ENCODE data around the gene RCHY1.
"Not testable (repeated sequence)": the region's sequence is repeated elsewhere in the genome, so short reads cannot be mapped to it uniquely, and the experiment has no call there.

The RCHY1 gene

DNA sequence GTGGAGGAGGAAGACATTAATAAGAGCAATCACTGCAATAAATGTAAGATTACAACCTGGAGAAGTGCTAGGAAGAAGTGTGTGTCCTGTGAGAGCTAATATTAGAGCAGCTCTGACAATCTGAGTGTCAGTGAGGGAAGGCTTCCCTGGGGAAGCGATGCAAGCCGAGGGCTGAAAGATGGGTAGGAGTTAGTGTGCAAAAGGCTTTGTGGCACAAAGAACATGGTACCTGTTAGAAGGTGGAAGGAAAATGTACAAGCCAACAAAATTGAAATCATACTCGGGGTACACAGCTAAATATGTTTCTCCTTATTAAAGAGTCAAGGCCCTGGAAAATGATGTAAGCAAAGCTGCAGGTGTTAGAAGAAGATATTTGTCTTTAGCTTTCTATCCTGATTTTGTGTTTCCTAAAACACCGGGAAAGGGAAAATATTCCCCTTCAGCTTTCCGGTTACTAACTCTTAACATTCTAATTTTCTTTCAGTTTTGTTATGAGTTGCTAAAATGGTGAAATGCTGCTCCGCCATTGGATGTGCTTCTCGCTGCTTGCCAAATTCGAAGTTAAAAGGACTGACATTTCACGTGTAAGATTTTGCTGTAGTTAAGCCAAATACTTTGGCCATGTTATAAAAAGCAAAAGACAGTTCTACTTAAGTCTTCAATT is 878 bp upstream of the RCHY1 start:
- DNase-seq: peak in 1 of 2 donors; percentile 63

DNA sequence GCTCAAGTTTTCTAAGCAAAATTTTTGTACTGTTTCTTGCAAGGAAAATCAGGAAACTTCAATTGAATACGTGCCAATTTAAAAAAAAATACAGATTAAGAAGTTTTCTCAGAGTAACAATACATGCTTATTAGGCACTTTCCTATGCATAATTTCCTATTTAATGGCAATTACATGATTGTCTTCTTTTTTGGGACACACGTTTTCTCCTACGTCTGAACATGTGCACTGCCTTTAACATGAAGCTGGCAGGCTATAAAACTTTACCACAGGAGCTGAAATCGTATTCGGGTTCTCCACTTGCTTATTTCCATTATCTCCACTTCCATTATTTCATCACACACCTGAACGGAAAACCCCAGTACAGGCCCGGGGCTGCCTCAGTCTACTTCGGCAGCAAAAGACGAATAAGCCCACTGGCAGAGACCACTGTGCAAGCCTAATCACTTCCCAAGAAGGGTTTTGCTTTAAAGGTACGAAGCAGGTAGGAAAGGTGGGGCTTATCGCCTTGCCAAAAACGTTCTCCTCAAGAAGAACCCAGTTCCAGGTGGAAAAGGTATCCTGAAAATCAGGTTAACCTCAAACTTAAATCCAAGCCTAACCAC is 575 bp downstream of the RCHY1 start:
- no peak for DNase-seq

DNA sequence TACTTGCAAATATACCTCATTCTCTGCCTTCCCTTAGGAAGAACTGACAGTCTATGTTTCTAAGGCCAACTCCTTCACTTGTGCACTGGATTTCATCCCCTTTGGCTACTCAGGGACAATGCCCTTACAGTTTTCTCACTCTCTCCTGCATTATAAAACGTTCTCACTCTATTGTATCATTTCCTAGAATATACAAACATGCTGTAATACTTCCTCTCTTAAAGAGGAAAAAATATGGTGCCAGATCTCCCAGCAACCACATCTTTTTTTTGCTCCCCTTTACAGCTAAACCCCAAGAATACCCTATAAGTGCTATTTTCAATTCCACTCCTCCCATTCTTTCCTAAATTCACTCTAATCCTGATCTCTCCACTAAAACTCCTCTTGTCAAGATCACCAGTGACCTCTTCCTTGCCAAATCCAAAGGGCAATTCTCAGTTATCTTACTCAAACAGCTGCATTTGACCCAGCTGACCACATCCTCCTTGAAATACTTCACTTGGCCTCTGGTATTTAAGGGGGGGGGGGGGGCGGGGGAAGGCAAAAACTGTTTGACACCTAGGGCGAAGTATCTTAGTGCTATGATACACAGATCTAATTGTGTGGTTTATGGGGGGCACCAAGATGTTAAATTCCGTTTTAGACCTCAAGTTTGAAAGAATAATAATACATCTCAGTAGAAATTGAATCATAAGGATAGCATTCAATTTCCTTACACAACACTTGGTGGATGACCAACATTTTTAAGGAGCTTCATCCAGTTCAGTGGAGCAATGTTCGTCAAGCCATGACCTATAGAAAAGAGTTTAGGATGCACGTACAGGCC is 1.6 kb downstream of the RCHY1 start:
- peak in 1 of 2 donors; percentile 31 for DNase-seq

DNA sequence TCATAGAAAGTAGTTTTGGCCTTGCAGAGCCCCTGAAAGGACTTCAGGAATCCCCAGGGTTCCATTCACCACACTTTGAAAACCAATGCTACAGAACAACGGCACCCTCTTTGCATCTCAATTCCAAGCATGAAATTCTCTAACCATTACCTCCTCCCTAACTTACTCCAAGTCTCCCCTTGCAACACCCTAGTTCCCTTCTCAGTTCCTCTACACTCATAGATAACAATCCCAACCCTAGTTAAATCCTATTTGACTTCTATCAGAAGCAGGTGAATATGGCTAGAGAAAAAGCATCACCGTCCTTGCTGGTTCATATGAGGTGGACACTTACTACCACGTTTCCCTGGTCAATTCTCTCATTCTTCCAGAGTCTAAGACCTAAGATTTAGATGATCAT is 2.4 kb downstream of the RCHY1 start:
- no peak for DNase-seq

DNA sequence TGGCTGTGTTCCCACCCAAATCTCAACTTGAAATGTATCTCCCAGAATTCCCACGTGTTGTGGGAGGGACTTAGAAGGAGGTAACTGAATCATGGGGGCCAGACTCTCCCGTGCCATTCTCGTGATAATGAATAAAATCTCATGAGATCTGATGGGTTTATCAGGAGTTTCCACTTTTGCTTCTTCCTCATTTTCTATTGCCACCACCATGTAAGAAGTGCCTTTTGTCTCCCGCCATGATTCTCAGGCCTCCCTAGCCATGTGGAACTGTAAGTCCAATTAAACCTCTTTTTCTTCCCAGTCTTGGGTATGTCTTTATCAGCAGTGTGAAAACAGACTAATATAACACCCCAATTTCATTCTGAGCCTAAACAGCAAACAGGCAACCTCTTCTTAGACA is 4.6 kb downstream of the RCHY1 start:
- DNase-seq: not testable (repeated sequence)

DNA sequence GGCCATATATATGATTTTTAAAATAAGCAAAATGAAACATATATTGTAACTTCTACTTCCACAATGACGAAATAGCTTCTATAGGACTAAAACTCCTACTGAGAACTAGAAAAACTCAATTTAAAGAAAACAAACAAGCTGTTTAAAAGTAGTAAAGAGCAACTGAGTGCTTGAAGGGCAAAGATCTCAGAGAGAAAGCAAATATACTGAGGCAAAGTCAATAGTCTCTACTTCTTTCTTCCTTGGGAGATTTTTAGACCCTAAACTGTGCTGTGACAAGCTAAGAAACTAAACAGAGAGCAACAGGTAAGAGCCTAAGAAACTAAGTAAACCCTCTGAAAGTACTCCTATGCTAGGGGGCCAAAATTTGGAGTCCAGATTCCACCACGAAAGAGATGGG is 8.6 kb downstream of the RCHY1 start:
- DNase-seq: no peak

DNA sequence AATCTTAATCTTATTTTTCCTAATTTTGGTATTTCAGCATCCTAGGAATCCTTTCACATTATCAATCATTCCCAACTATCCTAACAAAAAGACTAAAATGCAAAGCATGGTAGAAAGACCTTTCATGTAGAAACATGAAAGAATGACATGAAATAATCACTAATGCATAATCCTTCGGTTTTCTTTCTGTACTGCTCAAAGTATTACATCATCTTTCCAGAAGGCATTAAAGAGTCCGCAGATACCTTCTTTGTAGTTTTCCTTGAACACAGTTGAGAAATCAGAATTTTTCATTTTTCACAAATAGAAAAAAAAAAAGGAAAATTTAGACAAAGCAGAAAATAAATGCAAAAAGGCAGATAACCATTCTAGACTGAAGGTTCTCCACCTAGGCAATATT is 11.5 kb downstream of the RCHY1 start:
- DNase-seq: no peak

DNA sequence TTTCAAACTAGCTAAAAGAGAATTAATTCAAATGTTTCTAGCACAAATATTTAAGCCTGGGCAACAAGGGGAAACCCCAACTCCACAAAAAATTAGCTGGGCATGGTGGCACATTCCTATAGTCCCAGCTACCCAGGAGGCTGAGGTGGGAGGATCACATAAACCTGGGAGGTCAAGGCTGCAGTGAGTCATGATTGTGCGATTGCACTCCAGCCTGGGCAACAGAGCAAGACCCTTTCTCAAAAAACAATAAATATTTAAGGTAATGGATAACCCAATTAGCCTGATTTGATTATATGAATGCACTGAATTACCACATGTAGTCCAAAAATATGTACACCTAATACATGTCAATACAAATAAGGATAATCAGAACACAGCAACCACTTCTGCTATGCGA is 14.3 kb downstream of the RCHY1 start:
- no peak for DNase-seq

DNA sequence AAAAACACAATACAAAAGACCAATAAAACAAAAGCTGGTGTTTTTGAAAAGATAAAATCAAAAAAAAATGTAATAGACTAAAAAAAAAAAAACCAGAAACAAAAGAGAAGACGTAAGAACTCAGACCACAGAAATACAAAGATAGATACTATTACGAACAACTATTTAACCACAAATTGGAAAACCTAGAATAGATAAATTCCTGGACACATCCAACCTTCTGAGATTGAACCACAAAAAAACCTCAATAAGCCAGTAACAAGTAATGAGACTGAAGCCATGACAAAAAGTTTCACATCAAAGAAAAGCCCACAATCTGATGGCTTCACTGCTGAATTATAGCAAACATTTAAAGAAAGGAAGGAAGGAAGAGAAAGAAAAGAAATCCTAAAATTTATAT is 16.2 kb downstream of the RCHY1 start:
- DNase-seq: no peak

DNA sequence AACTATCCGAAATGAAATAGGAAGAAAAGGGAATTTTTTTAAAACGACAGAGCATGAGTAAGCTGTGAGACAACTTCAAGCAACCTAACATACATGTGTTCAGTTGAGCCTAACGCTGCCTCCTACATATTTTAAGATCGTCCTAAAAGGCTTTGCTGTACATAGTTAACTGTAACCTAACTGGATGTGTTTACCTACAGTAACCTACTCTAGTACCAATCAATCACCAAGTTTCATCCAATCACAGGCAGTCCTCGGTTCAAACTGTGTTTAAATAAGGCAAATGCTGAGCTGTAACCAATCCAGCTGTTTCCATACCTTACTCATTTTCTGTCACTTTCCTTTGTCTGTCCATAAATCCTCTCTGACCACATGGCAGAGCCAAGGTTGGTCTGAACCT is 17.1 kb downstream of the RCHY1 start:
- DNase-seq: no peak

DNA sequence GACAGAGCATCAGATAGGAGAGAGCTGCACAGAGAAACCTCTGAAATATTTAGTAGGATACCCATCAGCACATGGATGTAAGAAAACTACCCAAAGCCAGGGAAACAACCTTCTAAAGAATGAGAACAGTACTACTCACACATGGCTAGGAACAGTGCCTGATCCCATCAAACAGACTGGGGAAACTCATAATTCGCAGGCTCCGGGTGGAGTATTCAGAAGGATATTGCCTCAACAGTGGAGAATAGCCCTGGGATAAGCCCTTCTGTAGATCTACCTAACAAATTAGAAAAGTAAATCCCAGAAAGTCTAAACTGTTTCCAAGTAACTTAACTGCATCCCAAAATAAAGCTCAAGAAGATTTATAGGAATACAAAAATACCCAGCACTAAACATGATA is 17.8 kb downstream of the RCHY1 start:
- no peak for DNase-seq

DNA sequence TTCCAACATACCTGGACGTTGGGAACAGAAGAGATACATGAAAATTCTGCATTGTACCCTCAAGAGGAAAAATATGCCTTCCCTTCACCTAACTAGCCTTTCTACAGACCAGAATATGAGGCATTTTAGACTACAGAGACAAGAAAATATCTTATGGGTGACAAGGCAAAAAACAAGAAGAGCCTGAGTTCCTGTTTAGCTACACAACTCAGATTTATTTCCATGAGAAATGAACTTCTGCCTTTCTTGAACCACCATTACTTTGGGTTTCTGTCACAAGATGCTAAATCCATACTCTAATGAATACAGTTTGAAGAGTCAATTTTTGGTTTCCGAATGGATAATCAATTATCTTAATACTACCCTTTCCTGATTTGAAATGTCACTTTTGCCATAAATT is 18.7 kb downstream of the RCHY1 start:
- DNase-seq: no peak

DNA sequence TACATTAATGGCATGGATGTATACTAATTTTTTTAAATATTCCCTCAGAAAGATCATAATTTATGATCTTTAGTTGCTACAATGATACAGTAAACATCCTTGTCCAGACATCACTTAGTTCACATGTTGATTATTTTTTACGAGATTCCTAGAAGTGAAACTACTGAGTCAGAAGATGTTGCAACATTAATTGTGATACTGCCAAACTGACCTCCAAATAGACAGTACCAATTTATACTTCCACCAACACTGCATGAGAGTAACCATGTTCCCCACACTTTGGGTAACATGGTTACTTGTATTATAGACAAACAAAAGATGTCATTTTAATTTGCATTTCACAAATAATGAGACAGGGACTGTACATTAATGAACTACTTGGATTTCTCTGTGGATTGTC is 19.6 kb downstream of the RCHY1 start:
- DNase-seq: no peak

DNA sequence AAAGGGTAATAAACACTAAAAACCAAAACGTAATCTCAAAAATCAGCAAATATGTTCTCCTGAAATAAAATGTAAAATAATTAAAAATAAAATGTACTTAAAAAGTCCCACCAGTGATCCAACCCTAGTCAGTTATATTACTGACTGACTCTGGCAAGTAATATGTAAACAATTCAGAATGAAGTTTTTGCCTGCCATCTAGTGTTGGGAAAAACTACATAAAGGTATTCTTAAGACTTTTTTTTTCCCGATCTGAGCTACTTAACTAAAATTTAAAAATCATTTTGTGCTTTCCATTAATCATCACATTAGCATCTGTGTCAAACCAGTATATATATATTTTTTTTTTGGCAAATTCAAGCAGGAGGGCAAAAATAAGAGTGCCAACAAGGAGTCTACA is 24.0 kb downstream of the RCHY1 start:
- no peak for DNase-seq

DNA sequence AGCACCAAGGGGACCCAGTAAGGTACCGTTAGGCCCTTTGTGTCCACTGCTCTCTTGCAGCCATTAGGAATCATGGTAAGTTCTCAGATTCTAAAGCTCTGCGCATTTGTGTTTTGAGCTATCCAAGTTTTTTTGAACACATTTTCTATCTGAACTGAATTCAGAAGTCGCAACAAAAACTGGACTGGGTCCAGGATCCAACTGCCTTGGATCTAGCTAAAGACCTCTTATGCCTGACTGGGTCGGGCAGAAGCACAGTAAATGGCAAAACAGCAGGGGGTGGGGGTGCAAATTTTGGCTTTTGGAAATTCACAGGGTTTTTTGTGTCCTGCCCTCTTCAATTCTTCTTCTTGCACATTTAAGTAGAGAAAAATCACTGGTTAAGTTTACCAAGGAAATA is 30.0 kb downstream of the RCHY1 start:
- DNase-seq: no peak

DNA sequence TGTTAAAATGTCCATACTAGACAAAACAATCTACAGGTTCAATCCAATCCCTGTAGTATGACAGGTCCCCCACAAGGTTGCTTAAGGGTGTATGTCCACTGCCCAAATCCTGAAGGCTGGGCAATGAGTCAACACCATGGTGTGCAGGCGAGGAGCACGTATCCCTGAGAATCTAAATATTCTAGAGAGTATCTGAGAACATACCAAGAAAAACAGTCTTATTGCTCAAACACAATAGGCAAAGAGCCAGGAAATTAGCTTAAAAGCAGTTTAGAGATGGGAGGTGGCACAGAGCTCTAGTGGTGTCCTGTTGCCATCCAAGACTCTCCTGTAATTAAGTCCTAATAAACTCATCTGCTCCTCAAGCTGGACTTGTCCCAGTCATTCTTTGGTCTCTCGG is 37.0 kb downstream of the RCHY1 start:
- DNase-seq: no peak

DNA sequence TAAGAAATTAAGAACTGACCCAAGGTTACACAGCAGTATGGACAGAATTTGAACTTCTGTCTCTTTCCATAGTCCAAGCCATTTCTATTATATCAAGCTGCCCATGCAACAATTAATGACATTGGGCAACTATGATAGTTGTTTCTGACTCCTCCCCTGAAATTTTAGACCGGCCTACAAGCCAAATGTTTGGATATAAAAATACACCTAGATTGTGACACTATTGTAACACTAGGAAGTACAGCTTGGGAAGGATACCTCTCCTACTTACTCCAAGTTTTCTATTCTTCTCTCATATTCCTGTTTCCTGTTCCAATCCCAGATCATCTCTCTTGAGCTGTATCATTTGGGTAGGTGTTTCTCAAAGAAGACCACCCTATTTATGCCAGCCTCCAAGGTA is 43.5 kb downstream of the RCHY1 start:
- DNase-seq: no peak

DNA sequence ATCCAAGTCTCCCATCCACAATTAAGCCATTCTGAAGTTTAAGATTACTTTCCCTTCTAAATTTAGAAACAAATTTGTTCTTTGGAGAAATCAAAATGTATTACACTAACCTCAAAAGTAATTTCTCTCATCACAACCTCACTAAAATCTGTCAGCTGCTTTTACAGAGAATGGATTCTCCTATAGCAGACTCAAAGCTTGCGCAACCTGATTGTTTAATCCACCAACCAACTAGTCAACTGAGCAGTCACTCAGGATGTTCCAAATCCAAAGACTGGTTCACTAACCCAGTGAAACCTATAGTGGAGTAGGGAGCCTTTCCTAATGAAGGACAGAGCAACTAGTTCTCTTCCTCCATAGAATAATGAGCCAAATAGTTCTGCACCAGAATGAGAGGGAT is 44.3 kb downstream of the RCHY1 start:
- DNase-seq: no peak

DNA sequence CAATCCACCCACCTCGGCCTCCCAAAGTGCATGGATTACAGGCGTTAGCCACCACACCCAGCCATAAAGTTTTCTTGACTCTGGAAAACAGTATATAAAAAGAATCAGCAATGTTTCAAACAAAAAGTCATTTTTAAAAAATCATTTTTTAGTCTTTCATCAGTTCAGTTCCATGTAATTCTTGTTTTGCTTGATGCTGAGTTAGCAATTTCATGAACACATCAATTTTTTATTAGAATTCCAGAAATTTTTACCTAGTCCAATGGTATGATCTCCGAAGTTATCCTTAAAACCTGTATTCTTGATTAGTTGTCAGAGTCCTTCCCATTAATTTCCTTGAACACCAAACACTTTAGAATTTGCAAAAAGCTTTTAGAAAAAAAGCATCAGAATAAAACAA is 56.8 kb downstream of the RCHY1 start:
- no peak for DNase-seq

DNA sequence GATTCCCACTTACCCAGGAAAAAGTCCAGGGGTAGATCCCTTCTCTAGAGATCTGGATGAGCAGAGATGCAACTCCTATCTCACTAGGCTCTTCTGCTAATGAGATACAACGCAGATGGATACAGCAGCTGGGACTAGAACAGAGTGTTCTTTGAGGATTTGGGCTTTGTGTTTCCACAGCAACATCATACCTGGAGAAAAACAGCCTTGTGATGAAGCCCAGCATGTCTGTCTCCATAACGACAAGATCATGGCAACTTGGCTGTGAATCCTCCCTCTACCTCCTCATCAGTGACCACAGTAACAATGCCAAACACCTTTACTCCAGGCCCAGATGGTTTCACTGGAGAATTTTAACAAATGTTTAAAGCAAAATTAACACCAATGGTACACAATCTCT is 80.1 kb downstream of the RCHY1 start:
- no peak for DNase-seq

DNA sequence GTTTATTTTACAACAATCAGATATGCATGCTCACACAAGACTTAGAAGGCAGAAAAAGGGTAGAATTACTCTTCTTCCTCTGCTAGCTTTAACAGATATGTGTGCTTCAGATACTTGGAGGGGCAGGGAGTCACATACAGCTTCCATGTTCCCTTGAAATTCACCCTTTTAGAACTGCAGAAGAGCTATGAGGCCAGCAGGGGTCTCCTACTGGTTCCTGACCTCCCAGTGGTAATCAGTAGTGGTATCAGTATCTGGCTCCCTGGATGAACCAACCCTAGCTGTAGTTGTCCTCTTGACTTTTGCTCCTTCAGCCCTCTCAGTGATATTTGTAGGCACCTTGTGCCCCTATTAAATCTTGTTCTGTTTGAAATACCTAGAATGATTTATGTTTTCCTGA is 81.5 kb downstream of the RCHY1 start:
- no peak for DNase-seq

DNA sequence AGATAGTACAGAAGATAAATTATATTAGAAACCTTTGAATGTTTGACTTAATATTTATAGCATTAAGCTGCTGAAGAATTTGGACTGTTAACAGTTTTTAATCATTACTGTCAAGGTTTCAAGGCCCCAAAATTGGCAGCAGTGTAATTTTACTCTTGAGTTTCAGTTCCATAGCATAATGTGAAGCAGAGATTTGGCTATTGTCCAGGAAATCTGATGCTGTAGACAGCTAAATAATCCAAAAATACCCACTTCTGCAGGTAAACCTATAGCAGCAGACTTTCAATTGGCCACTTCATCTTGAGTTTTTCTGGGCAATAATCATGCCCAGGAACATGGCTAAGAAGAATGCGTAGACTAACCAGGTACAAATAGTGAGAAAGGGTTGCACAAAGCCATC is 85.0 kb downstream of the RCHY1 start:
- no peak for DNase-seq
